Body of pancreas (tissue), 4 donors: ENCODE results near the gene GID8. TPM values are rescaled to one million over a fixed set of nuclear protein-coding genes. Genes with fewer than 3 reads are reported as not detected.

Experiments
- ATAC-seq: fragments of 150-250 bp; one replicate; pipeline ENCODE4 v1.9.1; 2016
- DNase-seq, 4 donors: peaks; one replicate each; pipeline ENCODE4 v3.0.0-alpha.2; 2019
- H3K27ac ChIP-seq, 4 donors: fragments of 200-600 bp; sonication (generic); 1 replicate in 3 of 4; 2 replicates in 1 of 4; pipeline versions ENCODE4 v1.5.1 to v1.6.1; 2016 to 2019; ENCODE audit warnings: mild to moderate bottlenecking in 1 of 4, mixed read lengths in 1 of 4, moderate library complexity in 1 of 4
- H3K27me3 ChIP-seq, 2 donors: fragments of 200-600 bp; sonication (generic); one replicate each; pipeline ENCODE4 v1.6.0; 2016; ENCODE audit warnings: mild to moderate bottlenecking in 1 of 2
- H3K36me3 ChIP-seq, 2 donors: fragments of 200-600 bp; sonication (generic); replicated peaks in 1 of 2; 2 replicates each; pipeline ENCODE4 v1.5.1; 2016; ENCODE audit warnings: low read depth in 2 of 2; ENCODE audit not compliant: insufficient read depth in 1 of 2
- H3K4me1 ChIP-seq: fragments of 200-600 bp; sonication (generic); one replicate; pipeline ENCODE4 v1.6.0; 2016
- H3K4me3 ChIP-seq, 2 donors: fragments of 200-600 bp; sonication (generic); 1 replicate in 1 of 2; 2 replicates in 1 of 2; pipeline ENCODE4 v1.5.1; 2016 to 2019
- H3K9me3 ChIP-seq, 3 donors: fragments of 200-600 bp; sonication (generic); 1 replicate in 2 of 3; 2 replicates in 1 of 3; pipeline ENCODE4 v1.5.1; 2016
- CTCF ChIP-seq, 7 experiments: fragments of 450-650 bp in 4 of 7; fragments of 200-600 bp in 3 of 7; sonication (generic) in 3 of 7; IDR thresholded peaks; one replicate each; pipeline ENCODE4 v1.5.1; 2016 to 2019; ENCODE audit warnings: antibody characterized with exemption in 7 of 7
- POLR2A ChIP-seq, 3 donors: fragments of 450-650 bp; IDR thresholded peaks; one replicate each; pipeline ENCODE4 v1.6.1; 2016; ENCODE audit warnings: antibody characterized with exemption in 3 of 3, mild to moderate bottlenecking in 2 of 3
- WGBS, 2 donors: methylation state at CpG; one replicate each; pipeline ENCODE4 v1.1.5; 2017; 5-methylcytosine and 5-hydroxymethylcytosine counted together
- intact Hi-C: fragments of 100-400 bp; cut with DNase I; formaldehyde crosslinking; loops from one replicate; pipeline ENCODE4 v1.15.1; 2023
- total RNA-seq, 2 donors: library from RNA; depleted of rRNA; stranded (reverse); fragments of >200 nt; gene quantifications; one replicate each; pipeline ENCODE4 v1.1.0, GENCODE V29; 2016

GID8 gene
- total RNA-seq, 2 donors from 2014 or later, result 26.2 to 29.7 TPM

GRCh38 chr20:62963614-62964397 lies 25.9 kb downstream of the GID8 start:
- Histone ChIP-seq H3K9me3 (no peaks in the 10 kb centered on the region), H3K36me3 (no peaks in the 10 kb centered on the region), H3K27me3 (no peaks in the 10 kb centered on the region), H3K27ac (no peak overlapping the region), H3K4me3 (no peak overlapping the region), H3K4me1 (no peaks in the 10 kb centered on the region)
- 73 to 90% methylated on average over 2 to 30 of the region's 32 CpGs for WGBS, 2 donors
- no peak for ATAC-seq
- no peak for TF ChIP-seq CTCF (IDR thresholded peaks at IDR 0.05)
- no peak for TF ChIP-seq POLR2A (IDR thresholded peaks at IDR 0.05)
- intact Hi-C loops, result no loop called here
- DNase-seq, result no peak

DNA sequence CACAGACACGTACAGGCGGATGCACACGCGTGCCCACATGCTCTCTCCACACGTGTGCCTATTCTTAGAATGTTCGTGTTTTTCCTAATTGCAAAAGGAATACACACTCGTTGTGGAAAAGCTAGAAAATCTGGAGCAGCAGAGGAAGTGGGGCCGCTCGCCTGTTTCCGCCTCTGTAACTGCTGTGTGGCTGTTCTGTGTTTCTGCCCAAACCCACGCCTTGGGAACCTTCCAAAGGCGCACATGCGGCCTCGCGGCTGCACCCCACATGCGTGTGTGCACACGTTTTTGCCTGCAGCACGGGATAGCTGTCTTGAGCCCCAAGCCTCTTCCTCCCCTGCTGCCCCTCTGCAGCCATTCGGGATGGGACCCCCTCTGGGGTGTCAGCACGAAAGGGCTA lies 26.8 kb downstream of the GID8 start:
- no peaks in the 10 kb centered on the region for H3K36me3 ChIP-seq
- H3K27ac ChIP-seq, result no peak overlapping the region
- no peak overlapping the region for H3K4me3 ChIP-seq
- H3K4me1 ChIP-seq, result no peaks in the 10 kb centered on the region
- no peak for DNase-seq
- no peak for TF ChIP-seq CTCF (IDR thresholded peaks at IDR 0.05)
- TF ChIP-seq POLR2A (IDR thresholded peaks at IDR 0.05), result no peak
- no peaks in the 10 kb centered on the region for H3K9me3 ChIP-seq
- H3K27me3 ChIP-seq, result no peaks in the 10 kb centered on the region
- ATAC-seq, result no peak
- intact Hi-C loops, result no loop called here
- 67 to 82% methylated on average over 19 to 20 of the region's 20 CpGs for WGBS, 2 donors

GRCh38 chr20:62965363-62965771 lies 27.4 kb downstream of the GID8 start:
- Histone ChIP-seq H3K27me3 (no peaks in the 10 kb centered on the region), H3K4me3 (no peak overlapping the region), H3K36me3 (no peaks in the 10 kb centered on the region), H3K27ac (no peak overlapping the region), H3K9me3 (no peaks in the 10 kb centered on the region), H3K4me1 (no peaks in the 10 kb centered on the region)
- WGBS, 2 donors, result 68 to 76% methylated on average over 9 to 17 of the region's 19 CpGs
- intact Hi-C loops, result no loop called here
- TF ChIP-seq POLR2A (IDR thresholded peaks at IDR 0.05), result no peak
- no peak for TF ChIP-seq CTCF (IDR thresholded peaks at IDR 0.05)
- DNase-seq (no peak), ATAC-seq (no peak)

DNA sequence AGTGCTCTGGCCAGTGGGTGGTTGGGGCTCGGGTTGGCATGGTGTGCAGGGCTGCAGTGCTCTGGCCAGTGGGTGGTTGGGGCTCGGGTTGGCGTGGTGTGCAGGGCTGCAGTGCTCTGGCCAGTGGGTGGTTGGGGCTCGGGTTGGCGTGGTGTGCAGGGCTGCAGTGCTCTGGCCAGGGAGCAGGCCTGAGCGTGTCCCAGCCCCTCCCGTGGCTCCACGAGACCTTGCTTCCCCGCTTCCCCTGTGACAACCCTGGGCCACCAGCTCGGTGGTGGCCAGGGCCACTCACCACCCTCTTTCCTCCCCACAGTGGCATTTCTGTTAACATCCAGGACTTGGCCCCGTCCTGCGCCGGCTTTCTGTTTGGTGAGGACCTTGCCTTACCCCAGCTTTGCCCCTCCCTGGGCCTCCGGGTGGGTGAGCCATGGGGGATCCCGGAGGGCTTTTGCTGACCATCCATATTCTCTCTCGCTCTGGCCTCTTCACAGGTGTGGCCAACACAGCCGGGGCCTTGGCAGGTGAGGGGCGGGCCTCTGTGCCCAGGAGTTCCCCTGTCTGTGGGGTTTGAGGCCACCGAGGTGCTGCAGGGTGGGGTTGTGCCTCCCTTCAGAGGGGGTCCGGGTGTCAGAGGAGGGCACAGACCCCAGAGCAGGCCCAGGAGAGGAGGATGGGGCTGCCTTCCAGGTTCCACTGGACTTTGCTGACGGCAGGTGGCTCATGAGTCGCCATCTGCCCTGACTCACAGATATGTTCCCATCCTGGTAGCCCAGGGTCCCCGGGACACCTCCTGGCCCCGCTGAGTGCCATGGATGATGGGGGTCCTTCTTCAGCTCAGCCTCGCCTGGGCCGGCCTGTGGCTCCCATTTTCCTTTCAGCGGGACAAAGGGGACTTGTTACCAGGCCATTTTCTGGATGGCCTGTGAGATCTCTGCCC lies 28.5 kb downstream of the GID8 start:
- DNase-seq (no peak), ATAC-seq (no peak)
- no peaks in the 10 kb centered on the region for H3K27me3 ChIP-seq
- no peaks in the 10 kb centered on the region for H3K9me3 ChIP-seq
- TF ChIP-seq POLR2A (IDR thresholded peaks at IDR 0.05) (no peak), CTCF (IDR thresholded peaks at IDR 0.05) (no peak)
- H3K4me1 ChIP-seq, result no peaks in the 10 kb centered on the region
- H3K27ac ChIP-seq, result no peak overlapping the region
- intact Hi-C loops, result no loop called here
- H3K4me3 ChIP-seq, result no peak overlapping the region
- 86 to 89% methylated on average over 7 to 23 of the region's 27 CpGs for WGBS, 2 donors
- H3K36me3 ChIP-seq, result no peaks in the 10 kb centered on the region
